Osteocyte (in vitro differentiated cells): Measurements from ENCODE around the gene LCLAT1. TPM values are rescaled to one million over a fixed set of nuclear protein-coding genes. Genes with fewer than 3 reads are reported as not detected.

Experiments used
- DNase-seq: peaks from one replicate; pipeline ENCODE4 v3.0.0; 2021; ENCODE audit warnings: mixed read lengths; ENCODE audit not compliant: unreplicated experiment; ENCODE audit errors: extremely low spot score
- H3K27ac Mint-ChIP-seq: one replicate; pipeline ENCODE4 v1.8.0; 2021; ENCODE audit warnings: mild to moderate bottlenecking, mixed read lengths; ENCODE audit not compliant: unreplicated experiment
- H3K27me3 Mint-ChIP-seq: one replicate; pipeline ENCODE4 v1.8.0; 2021; ENCODE audit warnings: mixed read lengths; ENCODE audit not compliant: unreplicated experiment
- H3K36me3 Mint-ChIP-seq: one replicate; pipeline ENCODE4 v1.8.0; 2021; ENCODE audit warnings: mixed read lengths; ENCODE audit not compliant: unreplicated experiment
- H3K4me1 Mint-ChIP-seq: one replicate; pipeline ENCODE4 v1.8.0; 2021; ENCODE audit warnings: mixed read lengths; ENCODE audit not compliant: unreplicated experiment
- H3K4me3 Mint-ChIP-seq: one replicate; pipeline ENCODE4 v1.8.0; 2021; ENCODE audit warnings: mild to moderate bottlenecking, moderate library complexity, mixed read lengths; ENCODE audit not compliant: unreplicated experiment
- H3K9me3 Mint-ChIP-seq: one replicate; pipeline ENCODE4 v1.8.0; 2021; ENCODE audit warnings: mixed read lengths; ENCODE audit not compliant: unreplicated experiment
- CTCF ChIP-seq: fragments of 200-600 bp; sonication (generic); IDR thresholded peaks from 2 replicates; pipeline ENCODE4 v1.5.0; 2021; ENCODE audit warnings: antibody characterized with exemption, mild to moderate bottlenecking, moderate library complexity
- total RNA-seq: library from RNA; stranded (reverse); gene quantifications from 2 replicates; pipeline ENCODE4 v1.2.1, GENCODE V29; 2021

The LCLAT1 gene
- total RNA-seq, 1 donor from 2014 or later, result 13.6 TPM

- Mint-ChIP-seq H3K27me3 (no peaks in the 10 kb centered on the region), H3K36me3 (no peaks in the 10 kb centered on the region), H3K4me3 (no peak overlapping the region), H3K27ac (no peak overlapping the region), H3K4me1 (peaks cover 24% of the 10 kb centered on the region), H3K9me3 (no peaks in the 10 kb centered on the region)
- no peak for DNase-seq
- no peak for TF ChIP-seq CTCF
Measured at GRCh38 chr2:30436859-30437435, 10.1 kb upstream of the LCLAT1 start.

- no peak for TF ChIP-seq CTCF
- Mint-ChIP-seq H3K27ac (no peak overlapping the region), H3K4me3 (no peak overlapping the region), H3K9me3 (no peaks in the 10 kb centered on the region), H3K27me3 (no peaks in the 10 kb centered on the region), H3K4me1 (peaks cover 23% of the 10 kb centered on the region), H3K36me3 (no peaks in the 10 kb centered on the region)
- no peak for DNase-seq
Measured at GRCh38 chr2:30437809-30438548, 9.1 kb upstream of the LCLAT1 start.

GRCh38 chr2:30439296-30439695, 7.8 kb upstream of the LCLAT1 start:
- Mint-ChIP-seq H3K36me3 (no peaks in the 10 kb centered on the region), H3K27me3 (no peaks in the 10 kb centered on the region), H3K4me3 (no peak overlapping the region), H3K27ac (no peak overlapping the region), H3K9me3 (no peaks in the 10 kb centered on the region), H3K4me1 (peaks cover 10% of the 10 kb centered on the region)
- DNase-seq, result no peak
- no peak for TF ChIP-seq CTCF

GRCh38 chr2:30439879-30440278, 7.2 kb upstream of the LCLAT1 start:
- DNase-seq, result no peak
- no peak for TF ChIP-seq CTCF
- H3K27ac Mint-ChIP-seq, result no peak overlapping the region
- H3K4me3 Mint-ChIP-seq, result no peak overlapping the region
- no peaks in the 10 kb centered on the region for H3K36me3 Mint-ChIP-seq
- no peaks in the 10 kb centered on the region for H3K9me3 Mint-ChIP-seq
- peaks cover 4% of the 10 kb centered on the region for H3K4me1 Mint-ChIP-seq
- no peaks in the 10 kb centered on the region for H3K27me3 Mint-ChIP-seq

GRCh38 chr2:30441023-30441422, 6.0 kb upstream of the LCLAT1 start:
- Mint-ChIP-seq H3K27ac (no peak overlapping the region), H3K4me1 (peaks cover 4% of the 10 kb centered on the region), H3K9me3 (no peaks in the 10 kb centered on the region), H3K4me3 (no peak overlapping the region), H3K27me3 (no peaks in the 10 kb centered on the region), H3K36me3 (no peaks in the 10 kb centered on the region)
- no peak for DNase-seq
- no peak for TF ChIP-seq CTCF
